ENCODE results near the gene CRIP2.

CRIP2 gene

GRCh38 chr14:105445290-105445689, 29.3 kb upstream of the CRIP2 start:
- no peak for DNase-seq

GRCh38 chr14:105445901-105446845, 28.4 kb upstream of the CRIP2 start:
- no peak for DNase-seq

- DNase-seq = no peak
Measured at GRCh38 chr14:105446971-105447370, 27.6 kb upstream of the CRIP2 start.

- no peak for DNase-seq
Measured at GRCh38 chr14:105447651-105448640, 26.7 kb upstream of the CRIP2 start.

- DNase-seq = no peak
Measured at GRCh38 chr14:105448706-105449111, 25.9 kb upstream of the CRIP2 start.

GRCh38 chr14:105449276-105450122, 25.1 kb upstream of the CRIP2 start:
- no peak for DNase-seq

- DNase-seq = no peak
Measured at GRCh38 chr14:105450123-105450505, 24.5 kb upstream of the CRIP2 start.

GRCh38 chr14:105450864-105451720, 23.5 kb upstream of the CRIP2 start:
- no peak for DNase-seq

- DNase-seq = no peak
Measured at GRCh38 chr14:105452963-105453362, 21.7 kb upstream of the CRIP2 start.

- no peak for DNase-seq
Measured at GRCh38 chr14:105453847-105454246, 20.8 kb upstream of the CRIP2 start.

GRCh38 chr14:105455086-105455640, 19.5 kb upstream of the CRIP2 start:
- DNase-seq = no peak

GRCh38 chr14:105455766-105456660, 18.6 kb upstream of the CRIP2 start:
- no peak for DNase-seq

- DNase-seq = no peak
Measured at GRCh38 chr14:105456736-105457617, 17.6 kb upstream of the CRIP2 start.

- DNase-seq = no peak
Measured at GRCh38 chr14:105458010-105458409, 16.6 kb upstream of the CRIP2 start.

- no peak for DNase-seq
Measured at GRCh38 chr14:105458571-105458970, 16.1 kb upstream of the CRIP2 start.

GRCh38 chr14:105460116-105460515, 14.5 kb upstream of the CRIP2 start:
- no peak for DNase-seq

- DNase-seq = no peak
Measured at GRCh38 chr14:105460616-105461015, 14.0 kb upstream of the CRIP2 start.

- DNase-seq = no peak
Measured at GRCh38 chr14:105461903-105462302, 12.7 kb upstream of the CRIP2 start.

GRCh38 chr14:105464501-105464900, 10.1 kb upstream of the CRIP2 start:
- no peak for DNase-seq
